Hematopoietic multipotent progenitor cell treated with erythropoietin and hydrocortisone succinate and interleukin-3 and kit ligand, for 6 days (in vitro differentiated cells): ENCODE data around the gene FADS6.

Experiments
- DNase-seq: peaks from one replicate; pipeline ENCODE4 v3.0.0-alpha.2; 2015

The FADS6 gene

DNA sequence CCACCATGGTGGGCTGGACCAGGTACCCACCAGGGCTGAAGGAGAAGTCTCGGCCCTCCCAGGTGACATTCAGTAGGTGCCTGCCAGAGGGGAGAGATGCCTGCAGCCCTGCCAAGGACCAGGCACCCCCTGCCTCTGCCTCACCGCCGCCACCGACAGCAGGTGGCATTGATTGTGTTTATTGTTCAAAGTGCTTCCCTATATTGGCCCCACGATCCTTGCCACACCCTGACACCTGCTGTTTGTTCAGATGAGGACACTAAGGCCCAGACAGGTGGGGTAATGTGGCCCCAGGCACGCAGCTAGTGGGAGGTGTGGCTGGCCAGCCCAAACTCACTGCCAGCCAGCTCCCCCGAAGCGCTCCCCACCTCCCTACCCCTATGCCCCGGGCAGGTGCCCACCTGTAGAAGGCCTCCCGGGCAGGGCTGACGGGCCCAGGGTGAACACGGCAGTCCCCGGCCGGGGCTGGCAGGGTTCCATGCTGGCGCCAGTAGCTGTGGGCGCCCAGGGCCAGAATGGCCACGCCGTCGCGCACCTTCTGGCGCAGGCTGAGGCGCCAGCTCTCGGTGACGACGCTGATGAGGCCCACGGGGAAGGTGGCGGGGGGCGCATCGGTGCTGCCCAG is 41.7 kb downstream of the FADS6 start:
- DNase-seq = no peak

DNA sequence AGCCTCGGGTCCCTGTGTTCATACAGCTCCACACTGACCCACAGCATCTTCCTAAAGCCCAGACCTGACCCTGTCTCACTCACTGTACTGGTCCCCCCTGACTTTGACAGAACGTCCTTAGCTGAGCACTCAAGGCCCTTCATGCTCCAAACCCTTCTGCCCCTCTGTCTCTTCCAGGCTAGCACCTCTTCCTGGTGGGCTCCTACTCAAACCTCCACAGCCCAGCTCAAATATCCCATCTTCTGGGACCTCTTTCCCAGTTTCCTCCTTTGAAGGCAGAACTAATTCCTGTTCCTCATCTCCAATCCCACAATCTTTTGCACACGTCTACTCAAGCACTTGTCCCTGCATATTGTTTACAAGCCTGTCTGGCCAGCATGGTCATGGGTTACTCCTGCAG is 42.5 kb downstream of the FADS6 start:
- DNase-seq = no peak

DNA sequence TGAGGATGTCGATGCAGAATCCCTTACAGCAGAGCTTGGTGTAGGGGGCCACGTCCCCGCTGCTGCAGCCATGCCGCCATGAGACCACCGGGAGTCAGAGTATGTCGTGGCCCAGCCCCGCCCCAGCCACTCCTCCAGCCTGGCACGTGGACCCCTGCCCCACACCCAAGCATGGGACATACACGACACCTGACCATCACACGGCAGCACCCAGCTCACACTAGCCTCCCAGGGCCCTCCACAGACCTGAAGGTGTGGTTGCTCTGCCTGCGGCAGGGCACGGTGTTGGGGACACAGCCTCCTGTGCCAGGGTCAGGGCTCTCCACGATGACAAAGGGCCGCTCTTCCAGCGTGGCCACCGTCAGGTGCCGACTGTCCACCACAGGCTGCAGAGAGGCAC is 43.1 kb downstream of the FADS6 start:
- DNase-seq = no peak

DNA sequence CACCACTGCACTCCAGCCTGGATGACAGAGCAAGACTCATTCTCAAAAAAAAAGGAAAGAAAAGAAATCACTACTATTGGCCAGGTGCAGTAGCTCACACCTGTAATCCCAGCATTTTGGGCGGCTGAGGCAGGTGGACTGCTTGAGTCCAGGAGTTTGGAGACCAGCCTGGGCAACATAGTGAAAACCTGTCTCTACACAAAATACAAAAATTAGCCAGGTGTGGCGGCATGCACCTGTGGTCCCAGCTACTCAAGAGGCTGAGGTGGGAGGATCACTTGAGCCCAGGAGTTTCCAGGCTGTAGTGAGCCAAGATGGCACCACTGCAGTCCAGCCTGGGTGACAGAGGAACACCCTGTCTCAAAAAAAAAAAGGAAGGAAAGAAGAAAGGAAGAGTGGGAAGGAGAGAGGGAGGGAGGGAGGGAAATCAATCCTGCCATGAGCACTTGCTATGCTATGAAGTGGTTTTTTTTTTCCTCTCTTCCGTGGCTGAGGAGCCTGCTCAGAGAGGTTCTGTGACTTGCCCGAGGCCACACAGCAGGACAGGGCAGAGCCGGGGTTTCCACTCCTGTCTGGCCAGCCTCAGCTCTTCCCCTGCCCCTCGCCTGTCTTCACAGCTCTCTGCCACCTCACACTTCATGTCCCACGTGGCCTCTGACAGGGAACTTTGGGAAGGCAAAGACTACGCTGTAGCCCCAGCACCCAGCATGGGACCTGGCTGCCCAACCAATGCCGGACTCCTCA is 44.6 kb downstream of the FADS6 start:
- DNase-seq = no peak

DNA sequence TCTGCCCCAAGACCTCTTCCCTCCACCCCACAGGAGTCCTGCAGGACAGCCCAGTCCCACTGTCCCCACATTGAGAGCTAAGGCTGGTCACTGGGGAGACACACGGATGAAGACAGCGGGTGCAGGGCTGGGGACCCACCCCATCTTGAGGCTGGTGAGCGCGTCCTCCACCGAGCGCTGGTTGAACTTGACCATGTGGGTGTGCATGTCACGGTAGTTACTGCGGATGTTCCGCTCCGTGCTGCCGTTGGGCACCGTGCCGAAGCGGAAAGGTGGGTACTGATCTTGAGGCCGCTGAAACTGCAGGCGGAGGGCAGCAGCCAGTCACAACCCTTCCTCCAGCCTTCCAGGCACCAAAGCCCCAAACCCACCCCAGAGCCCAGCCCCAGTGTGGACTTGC is 46.8 kb downstream of the FADS6 start:
- DNase-seq = no peak

DNA sequence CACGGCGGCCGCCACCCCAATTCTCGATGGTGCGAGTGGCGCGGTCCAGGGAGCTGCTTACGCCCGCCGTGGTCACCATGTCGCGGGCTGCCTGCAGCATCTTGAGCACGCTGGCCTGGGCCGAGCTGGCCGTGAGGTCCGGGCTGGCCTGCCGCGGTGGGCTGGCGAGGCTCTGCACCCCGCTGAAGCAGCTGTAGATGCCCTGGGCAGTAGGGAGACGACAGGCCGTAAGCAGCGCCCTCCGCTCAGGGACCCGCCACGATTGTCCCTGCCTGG is 50.1 kb downstream of the FADS6 start:
- DNase-seq = no peak

DNA sequence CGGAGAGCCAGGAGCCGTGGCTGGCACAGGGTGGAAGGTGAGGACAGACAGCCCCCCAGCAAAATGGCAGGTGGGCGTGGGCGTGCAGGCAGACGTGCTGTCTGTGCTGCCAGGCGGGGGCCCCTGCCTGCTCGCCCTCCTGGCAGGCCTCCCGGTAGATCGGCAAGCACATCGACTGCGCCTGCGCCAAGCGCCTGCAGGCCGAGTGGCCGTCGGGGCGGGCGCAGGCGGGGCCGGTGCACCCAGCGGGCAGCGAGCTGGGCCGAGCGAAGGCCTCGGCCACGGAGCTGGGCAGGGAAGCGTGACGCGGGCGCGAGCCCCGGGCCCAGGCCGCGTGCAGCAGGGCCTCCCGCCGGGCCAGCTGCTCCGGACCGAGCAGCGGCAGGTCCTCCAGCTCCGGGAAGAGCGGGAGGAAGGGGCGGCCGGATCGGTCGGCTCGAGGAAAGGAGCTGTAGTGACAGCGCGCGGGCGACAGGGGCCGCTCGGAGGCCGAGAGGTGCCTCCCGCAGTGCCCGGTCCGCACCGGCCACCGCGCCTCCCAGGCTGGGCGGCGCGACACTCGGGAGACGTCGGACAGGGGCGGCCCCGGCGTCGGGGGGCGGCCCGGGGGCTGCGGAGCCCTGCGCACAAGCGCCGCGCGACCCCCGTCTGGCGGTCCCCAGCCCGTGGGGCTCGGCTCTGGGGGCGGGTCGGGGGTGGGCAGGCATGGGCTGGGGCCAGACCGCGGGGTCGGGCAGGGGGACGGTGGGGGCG is 50.7 kb downstream of the FADS6 start:
- DNase-seq = peak; percentile 61

DNA sequence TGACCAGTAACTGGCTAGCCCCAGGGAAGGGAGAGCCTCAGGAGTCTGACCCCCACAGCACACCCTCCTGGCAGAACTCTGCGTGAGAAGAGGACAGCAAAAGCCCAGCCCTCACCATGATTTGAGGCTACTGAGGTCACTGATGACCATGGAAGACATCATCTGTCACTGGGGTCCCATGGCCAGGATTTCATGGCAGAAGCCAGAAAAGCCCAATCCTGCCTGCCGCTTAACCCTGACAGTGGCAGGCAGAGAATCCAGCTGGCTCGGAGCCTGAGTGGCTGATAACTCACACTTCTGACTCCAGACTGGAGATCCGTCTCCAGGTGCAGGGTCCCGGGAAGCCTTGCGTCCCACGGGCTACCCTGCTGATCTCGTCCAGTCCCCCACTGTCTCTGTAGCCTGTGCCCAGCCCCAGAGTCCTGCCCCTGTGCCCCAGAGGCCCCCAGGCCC is 51.3 kb downstream of the FADS6 start:
- DNase-seq = no peak

DNA sequence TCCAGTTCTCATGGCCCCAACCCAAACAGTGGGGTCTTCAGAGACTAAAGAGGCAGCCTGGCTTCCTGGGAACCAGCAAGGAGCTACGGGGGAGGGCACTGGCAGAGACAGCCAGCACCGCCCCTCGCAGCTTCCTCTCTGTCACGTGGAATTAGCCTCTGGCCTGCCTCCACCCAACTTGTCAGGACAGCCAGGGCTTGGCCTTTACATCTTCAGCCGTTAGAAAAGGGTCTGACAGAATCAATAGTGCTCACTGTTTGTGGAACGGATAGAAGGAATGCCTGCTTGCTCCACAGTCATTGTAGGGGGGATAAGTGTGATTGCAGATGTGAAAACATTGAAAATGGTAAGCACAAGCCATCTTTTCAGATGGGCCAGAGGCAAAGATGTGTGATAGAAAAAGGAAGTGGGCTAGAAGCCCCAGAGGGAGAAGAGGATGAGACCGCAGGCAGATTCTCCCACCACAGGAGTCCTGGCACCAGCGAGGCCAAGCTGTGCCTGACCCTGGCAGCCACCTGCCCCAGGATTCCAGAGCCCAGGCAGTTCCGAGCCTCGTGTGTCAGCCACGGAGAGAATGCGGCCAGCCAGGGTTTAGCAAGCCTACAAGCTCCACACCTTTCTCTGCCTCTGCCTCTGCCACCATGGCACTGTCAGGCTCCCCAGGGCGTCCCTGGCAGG is 52.3 kb downstream of the FADS6 start:
- peak; percentile 69 for DNase-seq

DNA sequence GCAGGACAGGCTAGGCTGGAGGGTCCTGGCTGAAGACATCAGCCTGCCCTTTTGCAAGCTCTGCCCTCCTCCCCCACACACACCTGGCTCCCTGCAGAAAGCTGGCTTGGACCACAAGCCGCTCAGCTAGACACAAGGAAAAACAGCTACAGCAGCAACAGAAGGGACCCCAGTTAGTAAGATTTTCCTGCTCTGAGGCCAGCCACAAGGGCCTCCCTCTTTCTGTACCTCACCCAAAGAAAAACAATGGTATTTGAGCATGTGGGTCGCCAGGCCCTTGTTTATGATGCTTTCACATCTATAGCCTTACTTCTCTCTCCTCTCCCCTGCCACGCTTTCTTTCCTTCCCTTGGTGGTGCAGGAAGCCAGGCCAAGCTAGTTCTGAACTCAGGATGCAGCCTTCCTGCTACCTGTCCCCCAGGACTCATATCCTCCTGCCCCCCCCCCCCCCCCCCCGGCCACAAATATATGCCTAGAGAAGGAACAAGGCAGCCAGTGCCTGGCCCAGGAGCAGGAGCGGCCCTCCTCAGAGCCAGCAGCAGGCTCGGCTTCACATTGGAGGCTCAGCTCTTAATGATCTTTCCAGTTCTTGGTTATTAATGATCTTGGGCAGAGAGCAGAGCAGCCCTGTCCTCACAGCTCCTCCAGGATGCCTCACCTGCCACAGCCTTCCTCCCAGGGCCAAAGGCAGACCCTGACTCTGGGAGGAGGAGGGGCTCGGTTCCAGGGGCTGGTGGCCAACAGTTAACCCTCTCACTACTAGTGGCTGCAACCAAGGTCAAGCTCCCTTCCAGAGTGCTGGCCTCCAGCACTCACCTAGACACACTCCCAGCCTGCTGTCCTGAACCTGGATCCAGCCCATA is 53.2 kb downstream of the FADS6 start:
- no peak for DNase-seq

DNA sequence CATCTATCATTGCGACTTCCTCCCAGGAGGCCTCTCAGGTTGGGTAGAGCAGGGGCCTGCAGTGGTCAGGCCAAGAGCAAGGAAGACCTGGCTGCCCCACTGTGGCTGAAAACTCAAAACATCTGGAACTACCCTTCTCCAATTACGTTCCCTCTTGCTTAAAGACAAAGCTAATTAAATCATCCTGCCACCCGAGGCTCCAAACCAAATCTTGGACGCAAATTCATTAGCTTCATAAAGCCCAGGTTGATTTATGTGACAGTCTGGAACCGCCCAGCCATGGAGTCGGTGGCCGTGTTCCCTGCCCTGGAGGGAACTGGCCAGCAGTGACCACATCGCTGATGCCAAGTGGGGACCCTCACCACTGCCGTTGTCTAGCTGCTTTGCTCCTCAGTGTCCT is 55.2 kb downstream of the FADS6 start:
- DNase-seq = no peak

DNA sequence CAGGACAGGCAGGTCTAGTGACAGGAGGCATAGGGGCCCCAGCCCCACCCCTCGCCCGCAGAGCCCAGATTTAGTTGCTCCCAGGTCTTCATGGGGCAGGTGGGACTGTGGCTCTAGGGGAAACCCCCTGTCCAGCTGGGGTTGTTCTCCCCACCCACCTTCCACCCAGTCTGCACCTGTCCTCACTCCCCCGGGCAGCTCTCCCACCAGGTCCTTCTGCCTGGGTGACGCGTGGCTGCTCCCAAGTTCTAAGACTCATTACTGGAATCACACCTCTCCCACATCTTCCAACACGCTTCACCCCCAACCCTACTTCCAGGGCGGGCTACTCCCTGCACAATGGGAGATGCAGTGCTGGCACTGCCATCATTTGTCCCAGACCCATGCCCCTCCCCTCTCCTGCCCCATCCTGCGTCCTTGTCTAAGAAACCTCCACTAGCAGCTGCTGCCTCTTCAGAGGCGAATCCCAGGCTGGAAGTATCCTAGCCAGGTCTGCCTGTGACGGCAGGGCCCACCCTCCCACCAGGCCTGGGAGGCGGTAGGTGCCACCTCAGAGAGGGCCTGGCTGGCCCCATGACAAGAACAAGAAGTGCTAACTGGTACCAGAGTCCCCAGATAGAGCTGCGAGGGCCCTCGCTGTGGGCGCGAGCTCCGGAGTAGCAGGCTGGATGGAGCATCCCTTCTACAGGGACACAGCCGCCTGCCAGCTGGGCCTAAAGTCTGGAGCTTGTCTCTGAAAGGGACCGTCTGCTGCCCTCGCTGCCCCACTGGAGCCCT is 56.6 kb downstream of the FADS6 start:
- no peak for DNase-seq

DNA sequence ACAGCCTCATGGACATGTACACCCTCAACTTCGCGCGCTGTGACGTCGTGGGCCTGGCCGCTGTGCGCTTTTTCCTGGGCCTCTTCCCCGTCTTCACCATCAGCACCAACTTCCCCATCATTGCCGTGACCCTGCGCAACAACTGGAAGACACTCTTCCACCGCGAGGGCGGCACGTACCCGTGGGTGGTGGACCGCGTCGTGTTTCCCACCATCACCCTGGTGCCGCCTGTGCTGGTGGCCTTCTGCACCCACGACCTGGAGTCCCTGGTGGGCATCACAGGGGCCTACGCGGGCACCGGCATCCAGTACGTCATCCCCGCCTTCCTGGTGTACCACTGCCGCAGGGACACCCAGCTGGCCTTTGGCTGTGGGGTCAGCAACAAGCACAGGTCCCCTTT is 57.2 kb downstream of the FADS6 start:
- no peak for DNase-seq

DNA sequence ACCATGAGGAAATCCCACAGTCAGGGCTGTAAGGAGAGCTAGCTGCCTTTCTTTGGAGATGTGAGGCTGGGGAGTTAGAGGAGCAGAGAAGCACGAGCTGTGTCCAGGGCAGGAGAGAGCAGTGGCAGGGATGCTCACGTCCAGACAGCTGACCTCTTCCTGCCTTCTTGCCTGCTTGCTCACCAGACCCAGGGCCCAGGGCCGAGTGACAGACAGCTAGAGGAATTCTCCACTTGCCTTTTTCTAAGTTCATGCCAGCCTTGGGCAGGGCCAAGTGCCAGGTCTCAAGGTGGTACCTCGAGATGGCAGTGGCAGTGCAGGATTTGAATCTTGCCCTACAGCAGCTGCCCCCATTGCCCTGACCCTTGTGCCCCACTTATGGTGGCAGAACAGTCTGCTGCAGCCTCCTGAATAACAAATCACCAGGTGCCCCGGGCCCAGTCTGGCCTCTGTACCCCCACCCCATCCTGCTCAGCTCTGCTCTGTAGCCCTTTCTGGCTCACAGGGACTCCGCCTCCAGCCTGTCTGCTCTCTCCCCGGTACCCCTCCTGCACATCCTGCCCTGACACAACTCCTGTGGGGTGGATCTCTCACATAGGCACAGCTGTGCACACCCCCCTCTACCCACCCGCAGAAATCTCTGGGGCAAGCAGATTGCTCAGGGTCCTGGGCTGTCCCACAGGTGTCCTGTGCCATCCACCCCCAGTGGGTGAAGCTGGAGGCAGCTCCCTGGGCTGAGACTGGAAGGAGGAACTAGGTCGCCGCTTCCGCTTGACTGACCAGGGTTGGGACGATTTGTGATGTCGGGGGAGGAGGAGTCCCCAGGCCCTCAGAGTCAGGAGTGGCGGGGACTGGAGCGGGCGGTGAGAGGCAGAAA is 59.7 kb downstream of the FADS6 start:
- DNase-seq = no peak

DNA sequence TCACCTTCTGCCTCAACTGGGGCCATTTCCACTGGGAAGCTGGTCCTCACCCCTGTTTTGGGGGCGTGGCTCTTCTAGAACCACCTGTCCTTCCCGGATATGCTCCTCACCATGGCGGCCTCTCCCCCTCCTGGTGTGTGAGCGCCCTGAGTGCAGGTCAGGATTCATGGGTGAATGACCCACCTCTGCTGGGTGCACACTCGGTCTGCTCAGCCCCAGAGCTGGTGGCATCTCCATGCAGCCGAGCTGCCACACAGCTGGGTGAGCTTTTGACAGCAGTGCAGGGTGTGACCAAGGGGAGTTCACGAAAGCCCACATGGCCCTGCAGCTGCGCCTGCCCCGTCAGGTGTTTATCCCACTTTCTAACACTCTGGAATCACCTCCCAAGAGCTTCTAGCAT is 61.0 kb downstream of the FADS6 start:
- DNase-seq = no peak

DNA sequence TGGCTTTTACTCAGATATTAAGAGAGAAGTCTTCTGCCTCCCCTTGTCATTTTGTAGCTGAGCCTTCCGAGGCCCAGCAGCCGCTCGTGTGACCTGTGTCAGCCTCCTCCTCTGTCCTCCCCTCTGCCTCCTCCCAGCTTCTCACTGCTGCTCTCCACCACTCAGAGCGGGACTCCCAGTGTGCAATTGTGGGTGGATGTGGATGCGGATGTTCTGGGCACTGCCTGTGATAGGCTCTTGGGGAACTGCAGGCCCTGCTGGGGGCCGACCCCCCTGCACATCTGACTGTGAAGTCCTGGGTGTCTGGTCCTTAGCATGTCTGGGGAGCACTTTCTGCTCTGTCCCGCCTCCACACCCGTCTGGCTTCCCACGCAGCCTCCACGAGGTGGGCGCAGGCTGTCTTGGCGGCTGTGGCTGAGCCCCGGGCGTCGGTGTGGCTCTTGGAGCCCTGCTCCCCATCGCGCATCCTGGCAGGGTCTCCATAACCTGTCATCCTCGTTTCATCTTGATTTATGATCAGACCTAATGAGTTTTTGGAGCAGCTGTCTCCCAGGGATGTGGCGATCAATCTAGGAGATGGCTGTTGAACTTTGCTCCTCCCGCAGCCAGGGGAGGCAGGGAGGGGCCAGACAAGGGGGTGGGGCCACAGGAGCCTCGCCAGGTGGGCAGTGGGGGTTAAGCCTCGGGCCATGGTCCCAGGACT is 61.8 kb downstream of the FADS6 start:
- no peak for DNase-seq

DNA sequence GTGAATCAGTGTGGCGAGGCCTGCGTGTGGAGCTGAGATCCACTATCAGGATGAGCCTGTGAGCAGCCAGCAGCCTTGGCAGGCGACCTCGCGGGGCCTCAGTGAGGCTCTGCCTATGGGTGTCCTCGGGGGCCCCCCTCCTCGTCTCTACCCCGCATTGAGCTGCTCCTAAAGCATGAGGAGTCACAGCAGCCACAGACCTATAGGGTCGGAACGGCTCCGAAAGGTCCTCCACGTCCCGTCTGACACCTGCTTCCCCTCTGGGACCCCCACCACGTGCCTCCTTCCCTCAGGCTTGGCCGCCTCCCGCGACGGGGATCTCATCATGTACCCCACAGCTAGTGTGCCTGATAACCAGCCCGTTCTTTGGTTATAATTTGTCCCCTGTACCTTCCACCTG is 62.6 kb downstream of the FADS6 start:
- no peak for DNase-seq

DNA sequence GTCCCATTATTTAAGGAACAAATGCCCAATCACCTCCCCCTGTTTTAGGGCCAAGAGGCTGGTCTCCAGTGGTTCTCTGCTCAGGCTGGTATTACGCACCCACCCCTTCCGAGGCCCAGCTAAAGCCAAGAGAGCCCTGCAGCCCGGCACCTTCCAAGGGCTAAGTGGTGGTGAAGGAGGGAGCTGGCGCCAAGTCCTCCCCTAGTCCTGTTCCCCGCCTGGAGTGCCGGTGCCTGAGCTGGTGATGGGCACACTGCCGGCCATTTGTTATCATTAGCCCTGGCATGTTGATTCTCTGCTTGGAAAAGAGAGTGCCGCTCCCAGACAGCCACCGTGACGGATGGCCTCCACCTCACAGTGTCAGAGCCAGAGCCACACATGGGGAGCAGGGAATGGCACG is 65.6 kb downstream of the FADS6 start:
- no peak for DNase-seq
